Stimulated activated CD8-positive, alpha-beta memory T cell treated with anti-CD3 and anti-CD28 coated beads, Interleukin-15, amount 100 ng/mL, for 1 hour (primary cell): ENCODE measurements around the gene WNT7B.

ENCODE experiments used
- DNase-seq: peaks from one replicate; pipeline ENCODE4 v3.0.0-alpha.2; 2020; ENCODE audit warnings: low read depth

Gene WNT7B

DNA sequence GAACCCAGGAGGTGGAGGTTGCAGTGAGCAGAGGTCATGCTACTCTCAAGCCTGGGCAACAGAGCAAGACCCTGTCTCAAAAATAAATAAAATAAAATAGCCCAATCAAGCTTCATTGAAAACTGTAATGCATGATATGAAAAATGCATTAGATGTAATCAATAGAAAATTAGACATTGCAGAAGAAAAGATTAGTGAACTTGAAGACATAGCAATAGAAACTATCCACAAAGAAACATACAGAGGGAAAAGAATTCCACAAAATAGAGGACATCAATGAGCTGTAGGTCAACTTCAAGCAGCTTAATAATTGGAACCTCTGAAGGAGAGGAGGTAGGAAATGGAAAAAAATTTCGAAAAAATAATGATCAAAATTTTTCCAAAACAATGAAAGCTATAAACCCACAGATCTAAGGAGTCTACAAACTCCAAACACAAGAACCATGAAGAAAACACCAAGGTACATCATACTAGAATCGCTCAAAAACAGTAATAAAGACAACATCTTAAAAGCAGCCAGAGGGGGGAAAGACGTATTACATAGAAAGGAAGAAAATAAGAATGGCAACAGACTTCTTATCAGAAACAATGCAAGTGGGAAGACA, 104.2 kb downstream of the WNT7B start:
- DNase-seq = no peak

DNA sequence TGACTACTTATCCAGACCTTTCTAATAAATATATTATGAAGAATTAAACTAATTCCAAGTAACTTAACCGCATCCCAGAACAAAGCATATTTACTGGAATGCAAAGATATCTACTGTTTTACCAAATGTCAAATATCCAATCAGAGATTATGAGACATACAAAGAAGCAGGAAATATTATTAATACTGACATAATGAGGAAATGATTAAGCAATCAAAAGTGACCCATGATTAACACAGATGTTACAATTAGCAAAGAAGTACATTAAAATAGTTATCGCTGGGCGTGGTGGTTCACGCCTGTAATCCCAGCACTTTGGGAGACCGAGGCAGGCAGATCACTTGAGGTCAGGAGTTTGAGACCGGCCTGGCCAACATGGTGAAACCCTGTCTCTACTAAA, 105.2 kb downstream of the WNT7B start:
- DNase-seq = no peak
